OCI-LY7 (cell line): ENCODE results near the gene GON4L. TPM values are rescaled to one million over a fixed set of nuclear protein-coding genes. Genes with fewer than 3 reads are reported as not detected.

Source experiments
- BruUV-seq: library from RNA; stranded (reverse); fragments of 400-500 nt; replicated peaks from 2 replicates; lab custom pipeline; 2021; lab: Mats Ljungman, UMichigan
- CTCF ChIA-PET: fragments of 300-600 bp; sonication (Branson Sonifier 250); formaldehyde crosslinking; loops from one replicate; lab custom pipeline; 2022; ENCODE audit warnings: antibody characterized with exemption; ENCODE audit not compliant: unreplicated experiment; lab: Charles Lee
- POLR2A ChIA-PET: fragments of 300-600 bp; sonication (Branson Sonifier 250); formaldehyde crosslinking; loops from one replicate; lab custom pipeline; 2022; ENCODE audit warnings: antibody characterized with exemption; lab: Charles Lee
- DNase-seq: peaks from one replicate; pipeline ENCODE4 v3.0.0-alpha.2; 2015; ENCODE audit warnings: low spot score
- H2AFZ ChIP-seq: fragments of 200-600 bp; sonication (generic), shearing (Covaris generic); 2 replicates; pipeline ENCODE4 v1.6.1; 2014; ENCODE audit warnings: mild to moderate bottlenecking, antibody characterized with exemption, low read length, moderate library complexity
- H3K27ac ChIP-seq: fragments of 200-600 bp; sonication (generic); 2 replicates; pipeline ENCODE4 v1.5.1; 2014; ENCODE audit warnings: mixed run types, low read depth, mild to moderate bottlenecking, moderate library complexity, low read length, inconsistent platforms; ENCODE audit not compliant: poor library complexity, severe bottlenecking
- H3K36me3 ChIP-seq: fragments of 200-600 bp; sonication (generic); 2 replicates; pipeline ENCODE4 v1.6.1; 2014; ENCODE audit warnings: mild to moderate bottlenecking, antibody characterized with exemption, low read length, moderate library complexity, mixed read lengths; ENCODE audit not compliant: insufficient read depth
- H3K4me1 ChIP-seq: fragments of 200-600 bp; sonication (generic); 2 replicates; pipeline ENCODE4 v1.5.1; 2014; ENCODE audit warnings: mild to moderate bottlenecking, low read length; ENCODE audit not compliant: insufficient read depth, poor library complexity, severe bottlenecking
- H3K4me2 ChIP-seq: fragments of 200-600 bp; sonication (generic); 2 replicates; pipeline ENCODE4 v1.6.1; 2014; ENCODE audit warnings: mild to moderate bottlenecking, low read length
- H3K4me3 ChIP-seq: fragments of 200-600 bp; sonication (generic); 2 replicates; pipeline ENCODE4 v1.5.1; 2014; ENCODE audit warnings: mild to moderate bottlenecking, low read depth, low read length; ENCODE audit not compliant: poor library complexity, severe bottlenecking
- H3K79me2 ChIP-seq: fragments of 200-600 bp; sonication (generic); 2 replicates; pipeline ENCODE4 v1.6.1; 2016; ENCODE audit warnings: low read depth, mild to moderate bottlenecking, low read length, moderate library complexity, mixed read lengths; ENCODE audit not compliant: insufficient read depth
- H3K9me2 ChIP-seq: fragments of 200-600 bp; sonication (generic); 2 replicates; pipeline ENCODE4 v1.6.1; 2016; ENCODE audit warnings: mild to moderate bottlenecking, low read length, mixed read lengths; ENCODE audit not compliant: insufficient read depth
- H3K9me3 ChIP-seq: fragments of 200-600 bp; sonication (generic); 2 replicates; pipeline ENCODE4 v1.6.1; 2014; ENCODE audit warnings: mild to moderate bottlenecking, mixed run types, low read length, mixed read lengths
- H4K20me1 ChIP-seq: fragments of 200-600 bp; sonication (generic); 2 replicates; pipeline ENCODE4 v1.6.1; 2014; ENCODE audit warnings: mild to moderate bottlenecking, antibody characterized with exemption, low read length, moderate library complexity, mixed read lengths; ENCODE audit not compliant: insufficient read depth
- EZH2phosphoT487 ChIP-seq: fragments of 200-600 bp; sonication (generic); IDR thresholded peaks from 2 replicates; pipeline ENCODE4 v1.6.1; 2018; ENCODE audit warnings: low read depth, borderline replicate concordance, mild to moderate bottlenecking, mixed run types, antibody characterized with exemption, low read length, moderate library complexity, mixed read lengths
- intact Hi-C: fragments of 100-400 bp; cut with micrococcal nuclease; formaldehyde crosslinking; loops from one replicate; pipeline ENCODE4 v1.10.0; 2022; ENCODE audit not compliant: unreplicated experiment
- total RNA-seq, 2 experiments: library from RNA; depleted of rRNA in 1 of 2; stranded (reverse); fragments of >200 nt in 1 of 2; shearing (Covaris generic) in 1 of 2; gene quantifications; 2 replicates each; pipeline ENCODE4 v1.2.3, GENCODE V29; 2014 to 2022
- TF ChIP-seq, protein P1 (sequence below): fragments of 200-600 bp; sonication (generic); conservative IDR thresholded peaks from 2 replicates; pipeline ENCODE4 v1.5.1; 2014; ENCODE audit warnings: mild to moderate bottlenecking, antibody characterized with exemption, low read length, moderate library complexity, mixed read lengths

GON4L gene
- total RNA-seq, 2 experiments from 2014 or later, result 46.0 to 78.0 TPM

DNA sequence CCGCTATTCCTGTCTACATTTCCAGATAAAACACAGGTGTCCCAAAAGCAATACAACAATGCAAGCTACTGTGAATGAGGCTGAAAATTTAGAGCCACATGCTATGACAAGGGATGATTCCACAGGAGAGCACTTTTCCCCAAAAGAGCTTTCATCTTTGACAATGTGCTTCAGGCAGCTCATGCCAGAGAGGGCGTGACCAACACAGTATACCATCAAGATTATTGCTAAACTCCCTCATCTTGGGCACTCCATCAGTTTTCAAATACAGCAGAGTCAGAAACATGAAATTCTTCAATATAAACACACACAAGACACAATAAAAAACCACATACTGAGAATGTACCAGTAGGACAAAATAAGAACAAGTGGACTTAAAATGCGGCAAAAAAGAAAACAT, 6.7 kb downstream of the GON4L start:
- no peaks in the 10 kb centered on the region for H3K9me2 ChIP-seq
- TF ChIP-seq, protein P1, sequence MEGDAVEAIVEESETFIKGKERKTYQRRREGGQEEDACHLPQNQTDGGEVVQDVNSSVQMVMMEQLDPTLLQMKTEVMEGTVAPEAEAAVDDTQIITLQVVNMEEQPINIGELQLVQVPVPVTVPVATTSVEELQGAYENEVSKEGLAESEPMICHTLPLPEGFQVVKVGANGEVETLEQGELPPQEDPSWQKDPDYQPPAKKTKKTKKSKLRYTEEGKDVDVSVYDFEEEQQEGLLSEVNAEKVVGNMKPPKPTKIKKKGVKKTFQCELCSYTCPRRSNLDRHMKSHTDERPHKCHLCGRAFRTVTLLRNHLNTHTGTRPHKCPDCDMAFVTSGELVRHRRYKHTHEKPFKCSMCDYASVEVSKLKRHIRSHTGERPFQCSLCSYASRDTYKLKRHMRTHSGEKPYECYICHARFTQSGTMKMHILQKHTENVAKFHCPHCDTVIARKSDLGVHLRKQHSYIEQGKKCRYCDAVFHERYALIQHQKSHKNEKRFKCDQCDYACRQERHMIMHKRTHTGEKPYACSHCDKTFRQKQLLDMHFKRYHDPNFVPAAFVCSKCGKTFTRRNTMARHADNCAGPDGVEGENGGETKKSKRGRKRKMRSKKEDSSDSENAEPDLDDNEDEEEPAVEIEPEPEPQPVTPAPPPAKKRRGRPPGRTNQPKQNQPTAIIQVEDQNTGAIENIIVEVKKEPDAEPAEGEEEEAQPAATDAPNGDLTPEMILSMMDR, result no peak
- TF ChIP-seq EZH2phosphoT487, result no peak
- no peaks in the 10 kb centered on the region for H4K20me1 ChIP-seq
- DNase-seq, result no peak
- H3K4me3 ChIP-seq, result no peak overlapping the region
- H2AFZ ChIP-seq, result no peak overlapping the region
- POLR2A ChIA-PET, result interaction anchor here (1.0 to 1.4 kb wide), 4 partner anchors 9 to 35 kb away, joined by 3 to 5 read pairs (median 4); partner anchors contain the start of gene SYT11
- H3K36me3 ChIP-seq, result peaks cover 93% of the 10 kb centered on the region
- CTCF ChIA-PET, result interaction anchor here (1.5 kb wide), 1 partner anchor 9 kb away, joined by 5 read pairs; the partner anchor contains the start of gene SYT11
- H3K27ac ChIP-seq, result no peak overlapping the region
- H3K4me1 ChIP-seq, result peaks cover 32% of the 10 kb centered on the region
- intact Hi-C loops, result loop anchor here (1.0 kb wide), 1 partner anchor 9 kb away; the partner anchor contains the start of gene SYT11
- H3K79me2 ChIP-seq, result peaks cover 77% of the 10 kb centered on the region
- BruUV-seq, result no TSS peak
- peak overlapping the region; percentile 28; the same call in 1 of the 2 replicates for H3K4me2 ChIP-seq
- H3K9me3 ChIP-seq, result no peaks in the 10 kb centered on the region

DNA sequence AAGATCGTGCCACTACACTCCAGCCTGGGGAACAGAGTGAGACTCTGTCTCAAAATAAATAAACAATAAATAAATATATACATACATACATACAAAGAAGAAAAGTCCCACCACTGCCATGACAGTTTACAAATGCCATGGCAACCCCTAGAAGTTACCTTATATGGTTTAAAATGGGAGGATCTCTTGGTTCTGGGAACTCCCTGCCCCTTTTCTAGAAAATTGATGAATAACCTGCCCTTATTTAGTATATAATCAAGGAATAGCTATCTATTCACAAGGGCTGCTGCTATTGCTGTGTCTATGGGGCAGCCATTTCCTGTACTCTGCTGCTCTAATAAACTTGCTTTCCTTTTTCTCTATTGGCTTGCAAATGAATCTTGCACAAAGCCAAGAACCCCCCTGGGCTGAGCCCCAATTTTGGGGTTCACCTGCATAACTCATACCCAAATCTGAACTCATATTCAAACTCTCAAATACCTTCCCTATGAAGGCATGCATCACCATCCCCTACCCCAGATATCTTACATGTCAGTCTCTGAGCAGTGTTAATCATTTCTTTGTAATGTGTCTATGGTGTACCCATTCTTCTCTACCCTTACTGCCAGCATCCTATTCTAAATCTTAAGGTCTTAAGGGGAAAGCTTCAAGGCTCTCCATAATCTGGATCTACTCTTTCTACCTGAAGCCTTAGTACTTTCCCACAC, 9.0 kb downstream of the GON4L start:
- H2AFZ ChIP-seq, result no peak overlapping the region
- BruUV-seq, result no TSS peak
- H3K4me3 ChIP-seq, result no peak overlapping the region
- ChIA-PET CTCF (no interaction called here), POLR2A (interaction anchor here (0.6 to 1.9 kb wide), 5 partner anchors 10 to 909 kb away, joined by 3 to 9 read pairs (median 3); partner anchors contain the start of gene GON4L)
- intact Hi-C loops, result no loop called here
- TF ChIP-seq, protein P1, result no peak
- DNase-seq, result no peak
- H3K4me2 ChIP-seq, result peak overlapping the region; percentile 23; the same call in 1 of the 2 replicates
- H3K27ac ChIP-seq, result peak overlapping the region; percentile 1
- H3K36me3 ChIP-seq, result peaks cover 93% of the 10 kb centered on the region
- H3K9me2 ChIP-seq, result no peaks in the 10 kb centered on the region
- H3K79me2 ChIP-seq, result peaks cover 93% of the 10 kb centered on the region
- H4K20me1 ChIP-seq, result no peaks in the 10 kb centered on the region; the same call in 1 of the 2 replicates
- no peaks in the 10 kb centered on the region for H3K9me3 ChIP-seq
- H3K4me1 ChIP-seq, result peaks cover 42% of the 10 kb centered on the region
